UCSD-AML1 (cell line): Measurements from ENCODE around the gene NME2.
"Not testable (repeated sequence)": the region's sequence is repeated elsewhere in the genome, so short reads cannot be mapped to it uniquely, and the experiment has no call there.

Experiments
- DNase-seq: peaks from one replicate; lab custom pipeline; 2025; ENCODE audit not compliant: unreplicated experiment; lab: John Stamatoyannopoulos, UW

The NME2 gene

GRCh38 chr17:51166198-51166986 is at the start of gene NME2:
TSS of gene NME2 (plus strand) at chr17:51166411. CDS start at chr17:51166831, 420 bp downstream.
- peak; percentile 88 for DNase-seq

DNA sequence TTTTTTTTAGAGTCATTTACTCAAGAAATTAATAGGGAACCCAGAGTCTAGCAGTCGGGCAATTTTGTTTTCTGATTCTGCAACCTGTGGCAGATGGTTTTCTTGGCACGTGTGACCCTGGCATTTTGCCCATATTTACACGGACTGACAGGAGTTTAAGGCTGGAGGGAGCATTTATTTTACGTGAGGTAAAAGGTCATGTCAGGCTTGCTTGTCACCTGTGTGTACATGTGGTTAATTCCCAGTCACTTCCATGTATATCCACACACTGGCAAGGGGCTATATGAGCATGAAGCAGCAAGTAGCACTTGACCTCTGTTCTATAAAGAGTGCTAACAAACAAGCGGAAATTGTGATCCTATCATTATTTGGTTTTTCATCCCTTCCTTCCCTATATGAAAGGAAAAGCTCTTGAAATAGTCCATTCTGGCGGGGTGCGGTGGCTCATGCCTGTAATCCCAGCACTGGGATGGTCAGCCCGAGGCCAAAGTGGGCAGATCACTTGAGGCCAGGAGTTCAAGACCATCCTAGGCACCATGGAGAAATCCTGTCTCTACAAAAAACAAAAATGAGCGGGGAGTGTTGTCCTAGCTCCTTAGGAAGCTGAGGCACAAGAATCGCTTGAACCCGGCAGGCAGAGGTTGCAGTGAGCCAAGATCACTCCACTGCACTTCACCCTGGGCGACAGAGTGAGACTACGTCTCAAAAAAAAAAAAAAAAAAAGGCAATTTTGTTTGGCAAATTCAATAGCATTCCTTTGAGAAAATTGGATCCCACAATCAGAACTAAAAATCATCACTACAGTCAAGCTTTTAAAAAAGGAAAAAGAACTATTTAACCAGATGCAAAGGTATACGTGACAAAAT is 47.6 kb upstream of the NME2 start:
- DNase-seq: no peak

- DNase-seq: peak; percentile 38
Measured at GRCh38 chr17:51119415-51120356, 46.5 kb upstream of the NME2 start.

- DNase-seq: no peak
Measured at GRCh38 chr17:51120357-51120738, 45.9 kb upstream of the NME2 start.

DNA sequence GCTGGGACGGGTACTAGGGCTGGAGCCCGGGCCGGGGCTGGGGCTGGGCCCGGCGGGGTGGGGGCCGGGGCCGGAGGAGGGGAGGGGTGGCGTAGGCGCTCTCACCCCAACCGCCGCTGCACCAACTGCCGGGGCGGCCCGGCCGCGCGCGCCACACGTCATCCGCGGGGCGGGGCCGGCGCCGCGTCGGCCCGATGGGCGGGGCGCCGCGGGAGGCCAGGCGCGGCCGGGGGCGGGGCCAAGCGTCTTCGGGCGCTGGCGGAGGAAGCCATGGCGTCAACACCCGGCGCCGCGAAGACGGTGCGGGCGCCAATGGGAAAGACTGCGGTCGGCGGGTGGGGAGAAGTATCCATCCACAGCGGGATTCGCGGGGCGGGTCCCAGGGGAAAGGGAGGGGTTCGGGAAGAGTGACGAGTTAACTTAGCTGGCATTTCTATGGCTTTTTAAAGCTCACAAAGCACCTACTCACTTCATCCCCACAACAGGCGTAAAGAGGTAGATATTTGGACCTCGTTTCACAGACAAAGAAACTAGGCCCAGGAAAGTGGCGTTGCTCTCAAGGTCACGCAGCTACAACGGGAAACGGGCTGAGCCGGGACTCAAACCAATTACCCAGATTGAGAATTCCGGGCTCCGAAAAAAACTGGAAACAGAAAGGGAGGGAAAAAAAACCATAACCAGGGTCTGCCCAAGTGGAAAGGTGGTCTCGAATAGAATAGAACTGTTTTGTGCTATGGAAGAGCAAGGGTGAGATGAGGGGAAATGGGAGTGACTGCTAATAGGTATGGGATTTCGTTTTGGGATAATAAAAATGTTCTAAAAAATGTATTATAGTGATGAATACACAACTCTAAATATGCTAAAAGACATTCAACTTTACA is 45.2 kb upstream of the NME2 start, which contains the start of gene SPAG9:
TSS of gene SPAG9 (minus strand) at position 130 of the 881 bp plus-strand sequence. CDS start 212 bp downstream, outside the sequence.
- peak; percentile 97 for DNase-seq

DNA sequence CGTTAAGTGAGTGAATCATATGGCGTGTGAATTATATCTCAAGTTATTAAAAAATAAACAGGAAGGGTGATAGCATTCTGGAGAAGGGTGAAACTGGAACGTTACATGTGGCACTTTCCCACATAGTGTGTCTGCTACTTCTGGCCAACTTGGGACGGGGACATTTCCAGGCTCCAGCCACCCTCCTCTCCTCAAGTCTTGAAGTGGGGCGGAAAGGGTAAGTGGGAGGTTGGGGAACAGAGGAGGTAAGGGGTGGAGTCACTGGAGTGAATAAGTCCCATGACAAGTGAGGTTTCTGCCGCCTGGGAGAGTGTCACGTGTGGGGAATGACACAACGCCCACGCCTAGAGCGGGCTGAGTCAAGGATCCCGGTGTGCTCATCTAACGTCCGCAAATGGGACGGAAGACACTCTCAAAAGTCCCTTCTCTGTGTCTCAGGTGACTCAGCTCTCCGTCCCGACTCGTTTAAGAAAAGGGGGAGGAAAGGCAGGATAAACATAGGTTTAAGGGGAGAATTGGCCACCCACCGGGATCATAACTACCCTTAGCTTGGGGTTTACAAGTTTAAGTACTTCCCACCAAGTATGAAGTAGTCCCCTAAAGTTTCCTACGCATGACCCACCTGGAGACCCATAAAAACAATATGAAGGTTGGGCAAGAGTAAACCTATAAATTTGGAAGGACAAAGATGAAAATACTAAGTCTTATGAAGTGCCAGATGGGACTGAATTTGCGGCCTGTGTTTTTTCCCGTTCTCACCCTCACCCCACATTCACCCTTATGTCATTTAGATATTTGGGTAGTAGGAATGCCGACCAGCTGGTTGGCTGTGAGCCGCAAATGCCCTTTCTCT is 44.4 kb upstream of the NME2 start:
- DNase-seq: peak; percentile 84

GRCh38 chr17:51122473-51123115 is 43.6 kb upstream of the NME2 start:
- DNase-seq: not testable (repeated sequence)

- DNase-seq: no peak
Measured at GRCh38 chr17:51124640-51125503, 41.3 kb upstream of the NME2 start.

- DNase-seq: no peak
Measured at GRCh38 chr17:51128076-51128475, 38.1 kb upstream of the NME2 start.

DNA sequence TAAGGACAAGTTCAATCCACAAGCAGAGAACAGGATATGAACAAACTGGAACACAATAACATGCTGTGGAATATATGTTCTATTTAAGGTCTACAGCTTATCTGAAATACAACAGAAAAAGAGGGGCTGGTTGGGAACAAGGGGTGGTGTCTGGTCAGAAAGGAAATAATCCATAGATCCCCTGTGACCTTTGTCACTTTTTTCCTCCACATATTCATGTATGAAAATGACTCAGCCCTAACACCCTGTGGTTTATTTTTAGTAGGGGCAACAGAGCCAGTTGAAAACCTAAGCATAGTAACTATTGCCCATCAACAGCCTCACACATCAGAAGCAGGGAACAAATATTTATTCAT is 33.3 kb upstream of the NME2 start:
- no peak for DNase-seq

GRCh38 chr17:51133365-51133764 is 32.8 kb upstream of the NME2 start:
- DNase-seq: no peak

DNA sequence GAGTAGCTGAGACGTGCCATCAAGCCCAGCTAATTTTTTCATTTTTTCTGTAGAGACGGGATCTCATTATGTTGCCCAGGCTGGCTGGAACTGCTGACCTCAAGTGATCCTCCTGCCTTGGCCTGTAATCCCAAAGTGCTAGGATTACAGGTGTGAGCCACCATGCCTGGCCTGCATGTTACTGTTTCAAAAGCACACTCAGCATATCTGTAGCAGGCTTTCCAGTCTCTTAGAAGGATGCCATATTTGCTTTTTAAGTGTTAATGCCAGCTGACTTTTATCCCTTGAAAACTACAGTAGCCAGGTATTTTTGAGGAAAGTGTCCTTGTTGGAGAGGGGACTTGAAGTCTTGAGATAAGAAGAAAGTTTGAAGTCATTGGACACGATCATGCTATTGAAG is 30.3 kb upstream of the NME2 start:
- no peak for DNase-seq

- DNase-seq: no peak
Measured at GRCh38 chr17:51142597-51142996, 23.6 kb upstream of the NME2 start.

- no peak for DNase-seq
Measured at GRCh38 chr17:51144266-51145022, 21.8 kb upstream of the NME2 start.

DNA sequence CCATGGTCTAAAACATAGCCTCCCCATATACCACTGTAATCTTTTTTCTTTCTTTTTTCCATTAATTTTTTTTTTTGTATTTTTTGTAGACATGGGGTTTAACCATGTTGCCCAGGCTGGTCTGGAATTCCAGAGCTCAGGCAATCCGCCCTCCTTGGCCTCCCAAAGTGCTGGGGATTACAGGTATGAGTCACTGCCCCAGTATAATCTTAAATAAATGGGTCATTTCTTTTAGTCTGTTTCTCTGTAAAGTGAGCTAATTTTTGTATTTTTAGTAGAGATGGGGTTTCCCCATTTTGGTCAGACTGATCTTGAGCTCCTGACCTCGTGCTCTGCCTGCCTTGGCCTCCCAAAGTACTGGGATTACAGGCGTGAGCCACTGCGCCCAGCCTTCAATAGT is 18.6 kb upstream of the NME2 start:
- no peak for DNase-seq

GRCh38 chr17:51149163-51149562 is 17.0 kb upstream of the NME2 start:
- DNase-seq: no peak

DNA sequence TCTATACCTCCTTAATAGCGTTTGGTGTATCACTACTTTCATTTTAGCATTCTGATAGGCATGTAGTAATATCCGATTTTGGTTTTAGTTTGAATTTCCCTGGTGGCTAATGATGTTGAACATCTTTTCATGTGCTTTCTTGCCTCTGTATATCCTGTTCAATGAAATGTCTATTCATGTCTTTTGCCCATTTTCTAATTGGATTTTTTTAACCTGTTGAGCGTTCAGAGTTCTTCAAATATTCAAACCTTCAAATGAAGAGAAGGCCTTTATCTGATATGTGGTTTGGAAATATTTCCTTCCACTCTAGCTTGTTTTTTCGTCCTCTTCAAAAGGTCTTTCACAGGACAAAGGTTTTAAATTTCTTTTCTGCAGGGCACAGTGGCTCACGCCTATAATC is 15.3 kb upstream of the NME2 start:
- DNase-seq: no peak
